Fibroblast of lung (primary cell): ENCODE measurements around the gene MAP4K3. TPM values are rescaled to one million over a fixed set of nuclear protein-coding genes. Genes with fewer than 3 reads are reported as not detected.

ENCODE experiments used
- DNase-seq, 2 donors: peaks; one replicate each; pipeline versions ENCODE4 v3.0.0 to v3.0.0-alpha.2; 2010; ENCODE audit warnings: low read depth in 2 of 2
- H2AFZ ChIP-seq: 2 replicates; pipeline ENCODE4 v1.5.1; 2012; ENCODE audit warnings: low read length, control low read depth, inconsistent platforms
- H3K27ac ChIP-seq: 2 replicates; pipeline ENCODE4 v1.5.1; 2011; ENCODE audit warnings: low read length, control low read depth; ENCODE audit not compliant: insufficient read depth
- H3K27me3 ChIP-seq: 2 replicates; pipeline ENCODE4 v1.5.1; 2011; ENCODE audit warnings: mild to moderate bottlenecking, low read length; ENCODE audit not compliant: control insufficient read depth, insufficient read depth
- H3K36me3 ChIP-seq: 2 replicates; pipeline ENCODE4 v1.5.1; 2011; ENCODE audit warnings: low read length; ENCODE audit not compliant: control insufficient read depth, insufficient read depth
- H3K4me1 ChIP-seq: 2 replicates; pipeline ENCODE4 v1.5.1; 2011; ENCODE audit warnings: low read length; ENCODE audit not compliant: control insufficient read depth, insufficient read depth; ENCODE audit errors: extremely low read depth
- H3K4me2 ChIP-seq: 2 replicates; pipeline ENCODE4 v1.5.1; 2011; ENCODE audit warnings: low read length, control low read depth; ENCODE audit not compliant: insufficient read depth; ENCODE audit errors: extremely low read depth
- H3K4me3 ChIP-seq, 4 experiments: fragments of 200-600 bp in 1 of 4; sonication (generic) in 1 of 4; replicated peaks in 1 of 4; 2 replicates each; pipeline ENCODE4 v1.5.1; 2011 to 2016; ENCODE audit warnings: low read length in 4 of 4, low read depth in 3 of 4, mild to moderate bottlenecking in 3 of 4, control low read depth in 2 of 4, inconsistent platforms in 1 of 4, mixed read lengths in 1 of 4; ENCODE audit not compliant: insufficient read depth in 1 of 4; ENCODE audit errors: control extremely low read depth in 1 of 4
- H3K79me2 ChIP-seq: 2 replicates; pipeline ENCODE4 v1.5.1; 2012; ENCODE audit warnings: mild to moderate bottlenecking, low read length, inconsistent platforms; ENCODE audit not compliant: control insufficient read depth, insufficient read depth
- H3K9ac ChIP-seq: 2 replicates; pipeline ENCODE4 v1.5.1; 2011; ENCODE audit warnings: mild to moderate bottlenecking, low read length, control low read depth; ENCODE audit not compliant: insufficient read depth
- H3K9me3 ChIP-seq: 2 replicates; pipeline ENCODE4 v1.5.1; 2012; ENCODE audit warnings: low read depth, low read length; ENCODE audit not compliant: control insufficient read depth, insufficient read depth
- H4K20me1 ChIP-seq: 2 replicates; pipeline ENCODE4 v1.5.1; 2011; ENCODE audit warnings: low read length; ENCODE audit not compliant: control insufficient read depth, insufficient read depth; ENCODE audit errors: extremely low read depth
- EZH2 ChIP-seq: IDR thresholded peaks from 2 replicates; pipeline ENCODE4 v1.5.1; 2012; ENCODE audit warnings: low read length, control low read depth, mild to moderate bottlenecking; ENCODE audit errors: missing control alignments
- polyA plus RNA-seq, 2 donors: library from polyadenylated mRNA; depleted of rRNA in 1 of 2; stranded (reverse) in 1 of 2; unstranded in 1 of 2; fragments of >200 nt; gene quantifications; 2 replicates each; pipeline ENCODE4 v1.2.1, GENCODE V29; 2011 to 2012; ENCODE audit warnings: missing spikeins in 1 of 2
- total RNA-seq: library from RNA; depleted of rRNA; stranded (reverse); fragments of >200 nt; gene quantifications from 2 replicates; pipeline ENCODE4 v1.2.1, GENCODE V29; 2014
- TF ChIP-seq, protein P1 (sequence below), 2 donors: IDR thresholded peaks in 1 of 2; conservative IDR thresholded peaks in 1 of 2; 1 replicate in 1 of 2; 2 replicates in 1 of 2; pipeline ENCODE4 v1.5.1; 2011 to 2012; ENCODE audit warnings: low read length in 2 of 2, control low read depth in 1 of 2, inconsistent platforms in 1 of 2, low read depth in 1 of 2, mild to moderate bottlenecking in 1 of 2

The MAP4K3 gene
- total and polyA plus RNA-seq, 2 donors (not counting 1 experiment from before 2014, with no cell fraction given), result 40.8 to 75.7 TPM

DNA sequence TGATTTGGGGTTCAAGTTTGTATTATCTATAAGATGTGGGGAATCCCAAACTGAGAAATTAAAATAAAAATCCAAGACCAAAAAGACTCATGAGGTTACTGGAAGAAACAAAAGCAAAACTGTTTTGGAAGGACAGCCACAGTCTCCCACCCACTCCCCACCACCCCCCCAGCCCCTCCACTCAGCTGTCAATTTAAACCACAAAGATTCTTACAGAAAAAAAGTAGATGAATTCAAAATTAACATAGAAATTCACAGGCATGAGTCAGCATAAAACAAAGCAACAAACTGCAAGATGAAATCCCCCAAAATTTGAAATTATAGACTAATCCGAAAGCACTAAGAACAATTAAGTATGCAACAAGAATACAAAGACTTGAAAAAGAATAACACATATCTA lies 12.1 kb downstream of the MAP4K3 start:
- no peak overlapping the region for H3K4me3 ChIP-seq

DNA sequence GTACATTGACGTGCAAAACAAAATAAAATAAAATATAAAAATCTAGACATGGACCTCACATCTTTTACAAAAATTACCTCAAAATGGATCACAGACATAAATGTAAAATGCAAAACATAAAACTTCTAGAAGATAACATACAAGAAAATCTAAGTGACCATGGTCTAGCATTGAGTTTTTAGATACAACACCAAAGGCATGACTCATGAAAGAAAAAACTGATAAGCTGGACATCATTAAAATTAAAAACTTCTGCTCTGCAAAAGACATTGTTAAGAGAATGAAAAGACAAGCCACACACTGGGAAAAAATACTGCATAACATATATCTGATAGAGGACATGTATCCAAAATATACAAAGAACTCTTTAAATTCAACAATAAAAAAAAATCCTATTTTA lies 14.4 kb downstream of the MAP4K3 start:
- no peak overlapping the region for H3K27ac ChIP-seq
- H2AFZ ChIP-seq, result no peak overlapping the region
- no peaks in the 10 kb centered on the region for H3K36me3 ChIP-seq
- H4K20me1 ChIP-seq, result no peaks in the 10 kb centered on the region
- peaks cover 94% of the 10 kb centered on the region for H3K79me2 ChIP-seq
- no peak overlapping the region for H3K9ac ChIP-seq
- no peak for DNase-seq
- H3K4me2 ChIP-seq, result no peak overlapping the region
- TF ChIP-seq EZH2, result no peak
- TF ChIP-seq, protein P1, sequence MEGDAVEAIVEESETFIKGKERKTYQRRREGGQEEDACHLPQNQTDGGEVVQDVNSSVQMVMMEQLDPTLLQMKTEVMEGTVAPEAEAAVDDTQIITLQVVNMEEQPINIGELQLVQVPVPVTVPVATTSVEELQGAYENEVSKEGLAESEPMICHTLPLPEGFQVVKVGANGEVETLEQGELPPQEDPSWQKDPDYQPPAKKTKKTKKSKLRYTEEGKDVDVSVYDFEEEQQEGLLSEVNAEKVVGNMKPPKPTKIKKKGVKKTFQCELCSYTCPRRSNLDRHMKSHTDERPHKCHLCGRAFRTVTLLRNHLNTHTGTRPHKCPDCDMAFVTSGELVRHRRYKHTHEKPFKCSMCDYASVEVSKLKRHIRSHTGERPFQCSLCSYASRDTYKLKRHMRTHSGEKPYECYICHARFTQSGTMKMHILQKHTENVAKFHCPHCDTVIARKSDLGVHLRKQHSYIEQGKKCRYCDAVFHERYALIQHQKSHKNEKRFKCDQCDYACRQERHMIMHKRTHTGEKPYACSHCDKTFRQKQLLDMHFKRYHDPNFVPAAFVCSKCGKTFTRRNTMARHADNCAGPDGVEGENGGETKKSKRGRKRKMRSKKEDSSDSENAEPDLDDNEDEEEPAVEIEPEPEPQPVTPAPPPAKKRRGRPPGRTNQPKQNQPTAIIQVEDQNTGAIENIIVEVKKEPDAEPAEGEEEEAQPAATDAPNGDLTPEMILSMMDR (conservative IDR thresholded peaks at IDR 0.05 in 1 of 2, IDR thresholded peaks at IDR 0.05 in 1 of 2; ENCODE audit: low read depth in 1 of 2, low read length in 2 of 2), result no peak
- H3K4me1 ChIP-seq, result peaks cover 9% of the 10 kb centered on the region
- no peaks in the 10 kb centered on the region for H3K9me3 ChIP-seq
- H3K27me3 ChIP-seq, result no peaks in the 10 kb centered on the region
- H3K4me3 ChIP-seq, result no peak overlapping the region

More for the DNA sequence above, 12.1 kb downstream of the MAP4K3 start:
- H3K4me1 ChIP-seq, result peaks cover 4% of the 10 kb centered on the region
- no peaks in the 10 kb centered on the region for H3K9me3 ChIP-seq
- no peak overlapping the region for H3K9ac ChIP-seq
- no peaks in the 10 kb centered on the region for H3K36me3 ChIP-seq
- H3K27ac ChIP-seq, result no peak overlapping the region
- H3K27me3 ChIP-seq, result no peaks in the 10 kb centered on the region
- H2AFZ ChIP-seq, result no peak overlapping the region
- no peak for TF ChIP-seq EZH2
- TF ChIP-seq, protein P1 (conservative IDR thresholded peaks at IDR 0.05 in 1 of 2, IDR thresholded peaks at IDR 0.05 in 1 of 2; ENCODE audit: low read depth in 1 of 2, low read length in 2 of 2), result no peak
- peaks cover 98% of the 10 kb centered on the region for H3K79me2 ChIP-seq
- no peak for DNase-seq
- H3K4me2 ChIP-seq, result no peak overlapping the region
- no peaks in the 10 kb centered on the region for H4K20me1 ChIP-seq

DNA sequence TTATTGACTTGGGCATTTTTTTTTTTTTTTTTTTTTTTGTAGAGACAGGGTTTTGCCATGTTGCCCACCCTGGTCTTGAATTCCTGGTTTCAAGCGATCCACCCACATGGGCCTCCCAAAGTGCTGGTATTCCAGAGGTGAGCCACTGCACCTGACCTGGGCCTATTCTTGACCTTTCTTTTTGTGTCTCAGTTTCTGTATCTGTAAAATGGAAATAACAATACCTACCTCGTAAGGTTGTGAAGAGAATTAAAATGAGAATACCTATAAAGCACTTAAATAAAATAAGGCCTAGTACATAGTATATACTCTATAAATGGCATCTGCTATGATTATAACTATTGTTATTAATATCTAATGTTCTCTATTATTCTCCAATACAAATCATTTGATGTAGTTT lies 15.7 kb downstream of the MAP4K3 start:
- no peak overlapping the region for H3K4me2 ChIP-seq
- H3K9me3 ChIP-seq, result no peaks in the 10 kb centered on the region
- H2AFZ ChIP-seq, result no peak overlapping the region
- H3K27me3 ChIP-seq, result no peaks in the 10 kb centered on the region
- H3K4me3 ChIP-seq, result no peak overlapping the region
- H3K36me3 ChIP-seq, result no peaks in the 10 kb centered on the region
- peaks cover 93% of the 10 kb centered on the region for H3K79me2 ChIP-seq
- no peak for TF ChIP-seq EZH2
- H3K4me1 ChIP-seq, result peaks cover 13% of the 10 kb centered on the region
- H3K27ac ChIP-seq, result no peak overlapping the region
- H3K9ac ChIP-seq, result no peak overlapping the region
- no peaks in the 10 kb centered on the region for H4K20me1 ChIP-seq
- DNase-seq, result no peak
